T follicular helper cell (primary cell): ENCODE results near the gene SFR1.

Source experiments
- DNase-seq: peaks from one replicate; pipeline ENCODE4 v3.0.0-alpha.2; 2020; ENCODE audit warnings: low read depth

The SFR1 gene

DNA sequence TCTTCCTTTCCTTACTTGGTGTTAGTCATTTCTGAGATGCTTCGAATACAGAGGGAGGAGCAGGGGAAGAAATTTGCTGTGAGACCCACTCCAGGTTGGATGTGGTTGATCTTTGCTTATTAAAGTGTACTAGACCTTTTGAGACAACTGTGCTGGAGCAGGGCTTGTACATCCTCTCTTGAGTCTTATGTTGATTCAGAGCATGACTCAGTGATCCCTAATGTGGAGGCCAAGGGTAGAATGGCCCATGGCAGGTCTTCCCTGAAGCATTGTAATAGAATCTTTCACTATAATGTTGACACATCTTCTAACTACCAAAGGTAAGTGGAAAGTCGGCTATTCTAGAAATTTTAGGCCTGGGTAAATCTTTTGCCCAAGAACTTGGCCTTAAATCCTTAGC is 17.0 kb upstream of the SFR1 start:
- DNase-seq = no peak

GRCh38 chr10:104109908-104110662 is 11.9 kb upstream of the SFR1 start:
- DNase-seq = no peak

DNA sequence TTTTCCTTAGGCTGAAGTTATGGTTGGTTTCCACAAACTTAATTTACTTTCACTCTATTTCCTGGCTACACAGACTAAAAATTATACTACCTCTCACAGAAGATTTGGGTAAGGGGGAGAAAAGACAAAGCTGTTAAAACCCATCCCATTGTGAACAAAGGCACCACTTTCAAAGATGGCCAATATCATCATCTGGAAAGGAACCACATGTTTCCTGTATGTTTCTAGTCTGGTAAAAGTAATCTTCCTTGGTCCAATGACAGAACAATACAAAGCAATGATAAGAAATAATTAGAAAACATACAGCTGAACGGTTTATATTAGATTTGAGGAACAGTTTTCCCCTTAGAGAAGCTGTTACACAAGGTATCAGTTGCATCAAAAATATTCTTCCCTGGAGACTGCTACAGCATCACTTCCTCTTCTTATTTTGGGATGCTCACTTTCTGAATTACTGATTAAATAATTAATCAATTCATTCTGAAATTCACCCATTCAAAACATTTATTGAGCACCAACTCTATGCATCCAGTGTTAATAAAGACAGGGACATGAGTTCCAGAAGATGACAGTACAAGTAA is 8.5 kb upstream of the SFR1 start:
- DNase-seq = no peak

- no peak for DNase-seq
Measured at GRCh38 chr10:104117839-104118323, 4.1 kb upstream of the SFR1 start.

GRCh38 chr10:104119996-104120395 is 2.0 kb upstream of the SFR1 start:
- no peak for DNase-seq

- no peak for DNase-seq
Measured at GRCh38 chr10:104120512-104120902, 1.5 kb upstream of the SFR1 start.

- peak; percentile 88 for DNase-seq
Measured at GRCh38 chr10:104120903-104121484, 977 bp upstream of the SFR1 start.

- DNase-seq = no peak
Measured at GRCh38 chr10:104122225-104123107, 495 bp downstream of the SFR1 start.

GRCh38 chr10:104123397-104123796 is 1.4 kb downstream of the SFR1 start:
- no peak for DNase-seq

- DNase-seq = no peak
Measured at GRCh38 chr10:104127411-104127810, 5.4 kb downstream of the SFR1 start.

GRCh38 chr10:104128214-104128613 is 6.2 kb downstream of the SFR1 start:
- DNase-seq = no peak

- no peak for DNase-seq
Measured at GRCh38 chr10:104130041-104130440, 8.1 kb downstream of the SFR1 start.

DNA sequence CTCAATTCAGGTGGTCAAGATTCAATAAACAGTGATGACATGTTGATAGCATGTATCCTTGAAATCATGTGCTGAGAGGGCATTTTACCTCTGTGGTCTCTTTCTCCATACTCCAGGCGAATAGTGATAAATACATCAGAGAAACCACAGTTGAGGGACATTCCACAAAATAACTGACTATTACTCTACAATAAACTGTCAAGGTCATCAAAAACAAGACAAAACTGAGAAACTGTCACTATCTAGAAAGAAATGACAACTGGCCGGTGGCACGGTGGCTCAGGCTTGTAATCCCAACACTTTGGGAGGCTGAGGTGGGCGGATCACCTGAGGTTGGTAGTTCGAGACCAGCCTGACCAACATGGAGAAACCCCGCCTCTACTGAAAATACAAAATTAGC is 16.2 kb downstream of the SFR1 start:
- DNase-seq = no peak

DNA sequence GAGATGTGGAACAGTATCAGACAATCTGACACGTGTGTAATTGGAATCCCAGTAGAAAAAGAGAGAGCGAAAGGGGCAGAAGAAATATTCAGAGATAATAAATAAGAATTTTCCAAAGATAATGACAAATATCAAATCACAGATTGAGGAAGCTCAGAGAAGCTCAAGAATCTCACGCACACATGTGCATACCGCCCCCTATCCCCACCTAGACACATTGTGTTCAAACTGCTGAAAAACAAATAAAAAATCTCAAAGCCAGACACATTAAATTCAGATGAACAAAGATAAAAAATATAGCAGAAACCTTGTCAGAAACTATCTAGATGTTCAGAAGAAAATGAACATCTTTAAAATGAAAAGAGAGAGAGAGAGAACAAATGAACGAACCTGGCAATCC is 17.2 kb downstream of the SFR1 start:
- no peak for DNase-seq

DNA sequence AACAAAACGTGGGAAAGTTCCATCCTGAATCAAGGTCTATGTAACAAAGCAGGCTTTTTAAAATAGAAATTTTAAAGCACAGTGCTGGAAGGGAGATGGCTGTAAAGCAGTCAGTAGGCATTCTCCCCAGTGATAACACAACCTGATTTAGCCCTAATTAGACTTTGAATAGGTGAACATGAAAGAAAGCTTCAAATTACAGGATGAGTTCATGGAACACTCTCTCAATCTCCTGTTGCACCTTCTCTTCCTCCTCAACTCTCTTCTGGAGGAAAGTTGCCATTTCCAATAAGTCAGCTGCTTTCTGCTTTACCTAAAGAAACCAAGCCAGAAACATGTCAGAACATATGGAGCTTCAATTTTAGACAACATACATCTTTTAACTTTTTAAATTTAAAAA is 20.1 kb downstream of the SFR1 start:
- DNase-seq = no peak

DNA sequence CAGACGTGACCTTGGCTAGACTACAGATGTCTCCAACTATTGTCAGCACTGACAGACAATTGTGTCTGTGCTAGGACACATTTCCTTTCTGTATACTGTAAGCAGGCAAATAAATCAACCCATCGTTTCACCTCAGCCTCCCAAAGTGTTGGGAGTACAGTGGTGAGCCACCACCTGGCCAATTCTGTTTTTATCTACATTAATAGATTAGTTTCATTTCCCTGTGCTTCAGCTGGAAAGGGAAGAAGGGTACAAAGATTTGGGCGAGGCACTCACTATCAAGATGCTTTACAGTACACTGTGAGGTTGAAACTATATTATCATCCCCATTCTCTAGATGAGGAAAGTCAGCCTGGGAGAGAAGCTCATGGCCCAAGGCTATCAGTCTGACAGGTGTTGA is 21.9 kb downstream of the SFR1 start:
- no peak for DNase-seq

DNA sequence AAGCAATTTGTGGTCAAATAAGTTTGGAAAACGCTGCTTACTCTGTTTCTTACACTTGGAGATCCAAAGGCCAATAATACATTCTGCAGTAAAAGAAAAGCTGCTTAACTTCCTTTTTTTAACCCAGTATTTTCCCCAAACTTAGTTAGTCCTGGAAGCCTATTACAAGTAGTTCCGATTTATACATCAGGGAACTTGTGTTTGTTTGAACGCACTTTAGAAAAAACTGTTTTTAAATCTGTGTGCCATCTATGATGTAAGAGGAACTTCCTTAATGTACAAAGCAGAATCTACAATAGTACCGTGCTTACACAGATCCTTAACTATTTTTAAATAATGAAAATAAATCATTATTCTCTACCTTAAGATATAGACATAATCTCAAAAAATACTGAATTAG is 23.0 kb downstream of the SFR1 start:
- no peak for DNase-seq

DNA sequence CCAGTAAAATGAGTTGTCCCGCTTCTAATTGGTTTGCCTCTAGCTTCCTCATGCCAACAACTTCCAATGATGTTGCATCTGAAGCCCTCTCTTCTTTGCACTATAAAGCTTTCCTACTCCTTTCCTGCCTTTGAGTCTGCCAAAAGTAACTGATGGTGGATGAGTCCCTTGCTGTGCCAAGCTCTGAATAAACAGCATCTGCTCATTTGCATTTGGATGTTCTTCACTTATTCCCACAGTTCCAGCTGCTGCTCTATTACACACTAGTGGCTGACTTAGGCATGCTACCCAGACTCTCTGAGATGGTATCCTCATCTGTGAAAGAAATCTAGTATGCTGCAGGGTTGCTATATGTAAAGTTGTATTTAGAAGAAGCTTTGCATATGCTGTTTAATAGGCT is 24.9 kb downstream of the SFR1 start:
- no peak for DNase-seq

DNA sequence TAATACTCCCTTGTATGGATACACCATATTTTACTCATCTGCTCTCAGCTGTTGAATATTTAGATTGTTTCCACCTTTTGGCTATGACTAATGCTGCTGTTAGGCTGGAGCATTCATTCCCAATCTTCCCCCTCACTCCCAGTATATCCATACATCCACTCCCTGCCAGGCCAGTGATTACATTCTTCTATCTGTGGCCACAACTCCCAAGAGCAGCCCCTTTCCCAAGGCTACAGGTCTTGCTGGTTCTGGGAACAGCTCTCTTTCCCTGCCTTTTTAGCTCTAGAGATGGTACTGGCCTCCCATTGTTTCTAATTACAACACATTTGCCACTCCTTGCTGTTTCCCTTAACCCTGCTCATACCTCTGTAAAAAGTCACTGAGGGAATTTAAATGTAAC is 28.2 kb downstream of the SFR1 start:
- DNase-seq = no peak

GRCh38 chr10:104151737-104152136 is 29.8 kb downstream of the SFR1 start:
- DNase-seq = no peak

- no peak for DNase-seq
Measured at GRCh38 chr10:104155591-104155990, 33.6 kb downstream of the SFR1 start.

GRCh38 chr10:104170610-104171254 is 48.8 kb downstream of the SFR1 start:
- DNase-seq = peak; percentile 0
